ENCODE results near the gene CPED1.
"Not testable (repeated sequence)": the region's sequence is repeated elsewhere in the genome, so short reads cannot be mapped to it uniquely, and the experiment has no call there.

The CPED1 gene

DNA sequence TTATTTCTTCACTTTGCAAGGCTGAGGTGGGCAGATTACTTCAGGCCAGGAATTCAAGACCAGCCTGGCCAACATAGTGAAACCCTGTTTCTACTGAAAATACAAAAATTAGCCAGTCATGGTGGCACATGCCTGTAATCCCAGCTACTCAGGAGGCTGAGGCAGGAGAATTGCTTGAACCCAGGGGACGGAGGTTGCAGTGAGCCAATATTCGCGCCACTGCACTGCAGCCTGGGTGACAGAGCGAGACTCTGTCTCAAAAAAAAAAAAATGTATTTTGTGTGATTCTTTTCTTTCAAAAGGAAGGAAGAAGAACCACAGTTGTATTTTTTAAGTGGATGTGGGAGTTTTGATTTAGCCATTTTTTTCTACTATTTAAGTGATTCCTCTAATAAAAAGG lies 195.4 kb downstream of the CPED1 start:
- DNase-seq (ENCODE audit: low read depth): not testable (repeated sequence)

DNA sequence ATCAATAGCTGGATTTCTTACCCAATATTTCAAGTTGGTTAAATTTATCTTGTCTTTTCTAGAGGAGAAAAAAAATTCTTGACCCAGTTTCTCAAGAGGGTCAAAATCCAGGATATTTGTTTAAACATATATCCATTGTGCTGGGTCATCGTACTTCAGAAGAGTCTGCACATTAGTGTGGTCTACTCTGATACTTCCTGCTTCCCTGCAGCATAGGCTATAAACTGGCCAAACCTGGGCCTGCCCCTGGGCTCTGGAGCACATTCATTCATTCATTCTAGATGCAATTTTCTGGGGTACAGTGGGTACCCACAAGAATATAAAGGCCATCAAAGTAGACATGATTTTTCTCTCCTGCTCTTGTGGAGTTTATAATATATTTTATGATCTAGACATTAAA lies 198.2 kb downstream of the CPED1 start:
- no peak for DNase-seq (ENCODE audit: low read depth)

DNA sequence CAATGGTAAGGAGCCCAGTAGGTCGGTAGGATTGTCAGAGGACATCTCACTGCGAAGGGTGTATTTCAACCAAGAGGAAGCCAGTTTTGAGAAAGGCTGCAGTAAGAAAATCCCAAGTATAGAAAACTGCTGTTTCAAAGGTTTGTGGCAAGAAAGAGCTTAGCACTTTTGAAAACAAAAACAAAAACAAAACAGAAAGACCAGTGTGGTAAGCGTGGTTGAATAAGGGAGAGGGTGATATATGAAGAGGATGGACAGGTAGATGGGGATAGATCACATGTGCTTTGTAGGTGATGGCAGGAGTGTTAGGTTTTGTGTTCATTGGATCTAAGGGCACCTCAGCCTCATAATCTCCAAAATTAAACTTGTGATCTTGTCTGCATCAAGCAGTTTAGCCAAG lies 198.7 kb downstream of the CPED1 start:
- DNase-seq (ENCODE audit: low read depth): no peak

DNA sequence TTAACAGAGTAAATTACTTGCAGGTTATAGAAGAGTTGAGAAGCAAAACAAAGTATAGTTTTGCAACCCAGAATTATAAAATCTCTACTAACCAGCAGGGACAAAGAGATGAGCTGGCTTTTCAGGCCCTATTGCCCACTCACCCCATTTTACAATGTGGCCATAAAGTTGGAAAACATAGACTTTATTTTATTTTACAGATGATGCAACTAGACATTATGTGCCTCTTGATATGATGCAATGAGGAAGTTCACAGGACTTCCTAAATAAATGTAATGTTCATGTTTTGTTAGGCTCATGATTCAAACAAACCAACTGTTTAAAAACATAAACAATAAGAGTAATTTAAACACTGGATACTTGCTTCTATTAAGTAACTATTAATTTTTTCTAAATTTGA lies 199.2 kb downstream of the CPED1 start:
- DNase-seq (ENCODE audit: low read depth): no peak

DNA sequence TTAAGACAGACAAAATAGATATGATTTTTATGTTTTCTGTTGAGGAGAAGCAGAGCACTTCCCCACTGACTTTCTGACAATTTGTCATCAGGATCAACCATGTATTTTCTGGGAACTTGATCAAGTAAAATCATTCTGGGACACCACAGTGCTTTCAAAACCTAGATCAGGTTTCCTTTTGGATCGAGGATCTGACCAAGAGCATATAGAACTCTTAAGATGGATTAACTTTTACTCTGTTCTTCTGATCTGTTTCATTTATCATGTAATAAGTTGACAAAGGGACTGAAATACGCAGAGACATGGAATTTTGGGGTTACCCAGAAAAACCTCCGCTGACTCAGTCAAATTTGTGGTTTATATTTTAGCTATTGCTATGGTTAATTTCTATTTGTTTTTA lies 204.3 kb downstream of the CPED1 start:
- no peak for DNase-seq (ENCODE audit: low read depth)

DNA sequence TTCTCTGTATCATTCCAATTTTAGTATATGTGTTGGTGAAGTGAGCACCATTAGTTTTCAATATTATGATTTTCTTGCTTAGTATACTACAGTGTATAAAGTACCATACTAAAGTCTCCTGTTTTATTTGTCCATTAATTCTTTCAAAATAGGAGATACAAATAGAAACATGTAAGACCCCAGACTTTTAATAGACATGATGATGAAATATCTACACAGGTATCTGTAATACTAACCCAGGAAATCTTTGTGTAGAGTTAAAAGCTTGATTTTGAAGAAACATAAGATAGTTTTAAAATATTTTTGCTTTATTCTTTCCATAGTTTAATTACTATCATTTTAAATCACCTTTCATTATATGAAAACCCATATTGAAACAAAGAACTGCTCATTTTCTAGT lies 206.5 kb downstream of the CPED1 start:
- no peak for DNase-seq (ENCODE audit: low read depth)

DNA sequence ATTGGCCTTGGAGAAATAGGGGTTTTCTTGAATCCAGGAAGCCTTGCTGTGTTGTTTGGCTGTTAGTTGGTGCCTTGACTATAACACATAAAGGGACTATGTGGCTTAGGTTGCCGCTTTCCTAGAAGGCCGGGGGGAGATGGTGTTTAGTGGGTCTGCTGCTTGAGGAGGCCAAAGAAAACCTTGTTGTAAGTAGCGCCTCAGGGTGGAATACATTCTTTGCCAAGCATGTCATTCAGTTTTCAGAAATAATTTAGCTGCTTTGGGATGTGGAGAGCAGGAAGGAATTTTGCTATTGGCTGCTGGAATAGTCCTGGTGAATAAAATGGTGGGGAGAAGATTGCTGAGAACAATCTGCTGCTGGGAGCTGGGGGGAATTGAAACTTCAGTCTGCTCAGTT lies 207.4 kb downstream of the CPED1 start:
- DNase-seq (ENCODE audit: low read depth): no peak

DNA sequence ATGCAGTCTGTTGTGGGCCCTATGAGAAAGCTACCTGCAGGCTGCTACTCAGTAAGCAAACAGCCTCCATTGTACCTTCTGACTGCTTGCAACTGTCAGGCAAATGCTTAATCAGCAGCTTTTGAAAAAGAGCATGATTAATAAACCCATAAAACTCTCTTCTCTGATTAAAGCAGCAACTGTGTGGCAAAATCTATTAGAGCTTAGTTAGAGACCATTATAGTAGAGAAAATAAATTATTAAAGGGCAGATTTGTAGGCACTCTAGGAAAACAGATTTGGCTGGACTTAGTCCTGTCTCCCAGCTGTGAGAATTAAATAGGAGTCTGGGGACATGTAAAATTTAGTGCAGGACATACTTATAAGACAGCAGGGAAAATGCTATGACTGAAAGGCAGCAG lies 207.8 kb downstream of the CPED1 start:
- DNase-seq (ENCODE audit: low read depth): no peak

DNA sequence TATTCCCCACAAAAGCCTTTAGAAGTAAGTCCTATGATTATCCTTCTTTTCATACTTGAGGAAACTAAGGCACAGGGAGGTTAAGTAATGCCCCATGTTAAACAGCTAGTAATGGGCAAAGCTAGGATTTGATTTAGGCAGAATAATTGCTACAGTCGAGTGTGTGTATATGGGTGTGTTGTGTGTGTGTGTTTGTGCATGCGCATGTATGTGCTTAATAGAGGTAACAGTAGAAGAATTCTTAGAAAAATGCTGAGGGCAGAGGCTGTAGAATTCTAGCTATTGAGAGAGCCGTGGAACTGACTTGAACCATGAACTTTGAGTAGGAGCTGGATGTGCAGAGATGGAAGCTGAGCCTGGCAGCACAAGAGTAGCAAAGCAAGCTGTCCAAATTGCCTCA lies 208.9 kb downstream of the CPED1 start:
- no peak for DNase-seq (ENCODE audit: low read depth)

DNA sequence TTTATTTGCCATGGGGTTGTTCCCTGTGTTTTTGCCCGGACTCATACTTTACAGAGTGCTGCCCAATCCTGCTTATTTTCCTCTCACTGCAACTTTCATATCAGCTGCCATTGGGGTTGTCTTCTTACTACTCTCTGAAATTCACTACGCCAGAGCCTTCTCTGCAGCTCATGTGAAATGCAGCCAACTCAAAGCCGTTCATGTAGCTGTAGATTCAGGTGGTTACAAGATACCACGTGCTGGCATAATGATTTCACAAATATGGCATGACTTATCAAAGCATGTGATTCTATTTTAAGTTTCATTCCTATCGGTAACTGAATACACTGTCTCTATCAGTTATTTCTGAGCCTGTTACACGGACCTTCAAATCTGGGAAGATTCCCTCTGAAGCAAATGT lies 210.0 kb downstream of the CPED1 start:
- no peak for DNase-seq (ENCODE audit: low read depth)

DNA sequence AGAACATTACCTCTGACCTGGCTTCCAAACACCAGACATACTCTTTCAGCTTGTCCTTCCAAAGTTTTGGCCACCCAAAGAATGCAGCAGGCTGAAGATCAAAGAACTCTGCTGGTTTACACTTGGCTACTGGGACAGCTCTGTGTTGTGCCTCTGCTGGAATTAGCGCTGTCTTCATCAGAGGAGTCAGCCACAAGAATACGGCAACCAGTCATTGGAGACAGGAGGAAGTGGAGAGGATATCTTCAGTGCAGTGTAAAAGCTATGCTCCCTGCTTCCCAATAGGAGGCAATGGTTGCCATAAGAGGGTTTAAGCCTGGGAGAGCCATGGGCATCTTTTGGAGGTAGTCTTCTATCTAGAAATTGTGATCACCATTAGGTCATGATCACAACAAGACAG lies 213.6 kb downstream of the CPED1 start:
- DNase-seq (ENCODE audit: low read depth): no peak

DNA sequence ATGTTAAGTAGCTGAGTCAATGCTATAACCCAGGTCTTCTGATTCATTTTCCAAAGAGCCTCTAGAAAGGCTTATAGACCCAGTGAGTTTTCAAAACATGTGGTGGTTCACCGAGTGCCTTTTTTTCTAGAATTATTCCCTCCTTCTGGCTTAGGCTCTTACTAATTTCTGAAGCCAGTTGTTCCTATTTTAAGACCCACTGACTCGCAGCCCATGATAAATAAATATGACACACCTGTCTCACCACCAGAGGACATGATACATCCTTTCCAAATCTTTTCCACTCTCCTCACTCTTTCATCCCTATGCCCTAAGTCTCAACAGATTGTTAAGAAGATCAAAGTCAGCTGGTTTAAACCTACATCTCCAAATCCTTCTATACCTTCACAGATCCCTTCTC lies 214.3 kb downstream of the CPED1 start:
- DNase-seq (ENCODE audit: low read depth): no peak

DNA sequence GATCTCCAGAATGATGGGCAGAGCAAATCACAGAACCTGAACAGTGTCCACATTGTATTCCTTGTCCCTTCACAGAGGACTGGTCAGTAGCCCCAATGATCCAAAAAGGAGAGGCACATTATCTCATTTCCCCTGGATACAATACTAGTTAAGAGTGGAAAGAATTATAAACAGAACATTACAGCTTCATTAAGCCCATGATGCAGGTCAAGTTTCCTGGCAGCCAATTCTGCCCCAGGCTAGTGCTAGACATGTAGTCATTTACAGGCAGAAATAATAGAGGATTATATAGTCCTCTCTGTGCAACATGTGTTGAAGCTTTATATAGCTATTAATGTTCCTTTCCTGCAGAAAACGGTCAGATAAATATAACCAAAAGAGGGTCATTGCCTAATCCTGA lies 216.0 kb downstream of the CPED1 start:
- no peak for DNase-seq (ENCODE audit: low read depth)

DNA sequence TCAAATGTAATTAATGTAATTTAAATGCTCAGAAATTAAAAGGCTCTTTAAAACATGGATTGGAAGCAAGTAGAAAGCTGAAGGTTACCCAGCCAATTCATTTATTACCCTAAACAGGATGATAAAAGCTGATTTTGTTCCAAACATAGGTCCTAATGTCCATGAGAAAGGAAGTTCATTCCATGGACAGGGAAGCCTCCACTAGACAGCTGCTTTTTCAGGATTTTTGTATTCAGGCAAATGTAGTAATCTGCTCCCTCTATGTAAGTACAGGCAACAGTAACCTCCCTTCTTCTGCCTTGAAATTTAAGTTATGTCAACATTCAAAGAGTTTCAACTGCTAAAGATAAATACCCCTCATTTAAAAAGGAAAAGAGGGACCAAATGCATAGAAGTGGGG lies 217.3 kb downstream of the CPED1 start:
- DNase-seq (ENCODE audit: low read depth): no peak

DNA sequence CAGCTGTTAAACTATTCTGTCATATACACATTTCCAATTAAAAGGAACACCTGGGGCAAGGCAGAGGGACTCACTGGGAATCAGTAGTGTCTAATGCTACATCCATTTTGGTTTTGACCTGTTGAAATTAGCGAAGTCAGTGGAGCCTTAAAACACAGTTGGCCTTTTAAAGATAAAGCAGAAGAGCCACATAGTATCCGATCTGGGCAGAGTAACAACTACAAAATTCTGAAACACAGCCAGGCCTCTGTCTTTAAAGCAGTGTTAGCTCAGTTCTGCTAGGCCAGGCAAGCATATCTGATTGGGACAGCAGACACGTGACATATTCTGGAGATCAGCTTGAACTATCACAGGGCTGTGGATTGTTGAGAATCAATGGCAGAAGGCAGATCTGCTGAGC lies 222.7 kb downstream of the CPED1 start:
- no peak for DNase-seq (ENCODE audit: low read depth)

DNA sequence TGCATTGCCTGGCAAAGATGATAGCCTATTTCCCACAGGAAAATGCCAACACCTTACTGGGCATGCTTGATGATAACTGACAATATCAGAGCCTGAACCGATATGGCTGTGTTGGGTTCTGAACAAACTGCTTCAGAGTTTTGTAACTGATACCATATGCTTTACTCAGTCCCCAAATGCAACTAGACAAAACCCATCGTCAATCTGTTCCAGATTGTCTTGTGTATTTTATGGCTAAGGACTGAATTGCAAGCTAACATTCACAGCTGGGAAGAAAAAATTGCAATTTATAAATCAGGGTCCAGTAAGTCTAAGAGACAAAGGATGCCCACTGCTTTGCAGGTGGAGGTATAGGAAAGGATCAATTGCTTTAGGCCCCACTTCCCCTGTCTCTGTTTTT lies 223.5 kb downstream of the CPED1 start:
- no peak for DNase-seq (ENCODE audit: low read depth)

DNA sequence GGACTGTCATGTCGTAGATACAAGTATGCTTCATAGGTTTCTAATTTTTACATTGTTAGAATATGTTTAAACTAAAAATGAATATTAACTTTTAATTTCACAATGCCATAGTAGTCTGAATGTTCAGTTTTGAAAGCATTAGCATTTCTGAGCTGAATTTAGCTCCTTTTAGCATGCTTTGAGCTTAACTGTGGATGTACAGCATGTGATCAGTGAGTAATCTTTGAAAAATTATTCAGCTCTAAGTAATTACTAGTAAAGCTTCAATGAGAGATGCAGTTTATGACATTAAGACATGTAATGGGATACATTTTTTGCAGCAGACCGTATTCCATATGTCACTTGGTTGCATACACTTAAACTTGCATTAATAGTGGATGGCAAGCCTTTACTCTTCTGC lies 226.1 kb downstream of the CPED1 start:
- DNase-seq (ENCODE audit: low read depth): no peak

DNA sequence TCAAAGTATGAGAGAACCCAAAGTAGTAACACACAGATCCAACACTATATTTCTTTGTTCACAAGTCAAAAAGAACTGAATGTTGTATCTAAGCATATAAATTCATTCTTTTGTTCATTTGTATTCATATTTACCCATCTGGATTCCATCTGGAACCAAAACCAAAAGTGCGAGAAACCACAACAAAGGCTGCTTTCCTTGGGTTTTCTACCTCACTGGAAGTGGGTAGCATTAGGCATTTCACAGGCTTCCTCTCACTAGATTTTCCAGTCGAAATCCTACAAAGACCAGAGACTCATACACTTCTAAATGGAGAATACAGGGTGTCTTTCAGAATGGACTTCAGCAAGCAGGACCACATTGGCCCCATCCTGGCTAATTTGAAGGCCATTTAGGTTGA lies 230.5 kb downstream of the CPED1 start:
- no peak for DNase-seq (ENCODE audit: low read depth)

DNA sequence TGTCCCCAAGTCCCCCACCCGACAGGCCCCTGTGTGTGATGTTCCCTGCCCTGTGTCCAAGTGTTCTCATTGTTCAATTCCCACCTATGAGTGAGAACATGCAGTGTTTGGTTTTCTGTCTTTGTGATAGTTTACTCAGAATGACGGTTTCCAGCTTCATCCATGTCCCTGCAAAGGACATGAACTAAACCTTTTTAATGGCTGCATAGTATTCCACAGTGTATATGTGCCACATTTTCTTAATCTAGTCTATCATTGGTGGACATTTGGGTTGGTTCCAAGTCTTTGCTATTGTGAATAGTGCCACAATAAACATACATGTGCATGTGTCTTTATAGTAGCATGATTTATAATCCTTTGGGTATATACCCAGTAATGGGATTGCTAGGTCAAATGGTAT lies 232.6 kb downstream of the CPED1 start:
- DNase-seq (ENCODE audit: low read depth): not testable (repeated sequence)

DNA sequence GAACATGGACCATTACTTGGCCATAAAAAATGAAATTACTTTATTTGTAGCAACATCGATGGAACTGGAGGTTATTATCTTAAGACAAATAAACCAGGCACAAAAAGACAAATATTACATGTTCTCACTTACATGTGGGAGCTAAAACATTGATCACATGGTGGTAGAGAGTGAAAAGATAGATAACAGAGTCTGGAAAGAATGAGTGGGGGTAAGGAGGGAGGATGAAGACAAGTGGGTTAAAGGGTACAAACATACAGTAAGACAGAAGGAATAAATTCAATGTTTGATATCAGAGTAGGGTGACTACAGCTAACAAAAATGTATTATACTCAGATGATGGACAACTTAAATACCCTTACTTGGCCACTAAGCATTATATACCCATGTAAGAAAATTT lies 240.3 kb downstream of the CPED1 start:
- no peak for DNase-seq (ENCODE audit: low read depth)

DNA sequence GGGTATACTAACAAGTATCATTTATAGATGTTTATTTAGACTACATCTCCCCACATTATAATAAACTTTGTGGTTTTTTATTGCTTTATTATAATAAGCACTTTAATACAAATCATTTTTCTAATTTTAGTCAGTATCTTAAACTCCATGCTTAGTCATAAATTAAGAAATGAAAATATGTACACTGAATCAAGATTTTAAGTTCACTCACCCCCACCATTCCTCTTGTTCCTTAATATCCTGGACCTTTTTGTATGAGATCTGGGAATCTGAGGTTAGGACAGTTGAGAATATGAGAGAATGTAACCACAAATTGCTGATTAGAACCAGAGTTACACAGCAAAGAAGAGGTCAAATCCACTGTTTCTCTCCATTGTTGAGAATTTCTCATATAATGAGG lies 246.7 kb downstream of the CPED1 start:
- DNase-seq (ENCODE audit: low read depth): no peak

DNA sequence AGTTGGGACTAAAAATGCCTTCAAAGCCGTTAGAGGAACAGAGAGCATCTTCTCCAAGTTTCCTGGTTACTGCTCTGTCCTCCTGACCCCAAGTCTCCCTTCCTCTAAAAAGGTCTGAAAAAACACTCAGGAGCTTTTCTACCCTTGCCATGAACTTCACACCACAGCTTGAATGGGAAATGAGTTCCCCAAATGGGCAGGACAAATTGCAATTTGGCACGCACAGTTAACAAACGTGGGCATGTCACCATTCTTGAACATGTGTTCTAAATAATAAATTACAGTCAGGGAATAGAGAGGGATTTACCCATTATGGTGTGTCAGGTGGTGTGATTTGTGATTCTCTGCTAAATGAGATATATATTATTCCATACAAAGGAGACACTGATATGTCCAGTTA lies 249.1 kb downstream of the CPED1 start:
- DNase-seq (ENCODE audit: low read depth): no peak

DNA sequence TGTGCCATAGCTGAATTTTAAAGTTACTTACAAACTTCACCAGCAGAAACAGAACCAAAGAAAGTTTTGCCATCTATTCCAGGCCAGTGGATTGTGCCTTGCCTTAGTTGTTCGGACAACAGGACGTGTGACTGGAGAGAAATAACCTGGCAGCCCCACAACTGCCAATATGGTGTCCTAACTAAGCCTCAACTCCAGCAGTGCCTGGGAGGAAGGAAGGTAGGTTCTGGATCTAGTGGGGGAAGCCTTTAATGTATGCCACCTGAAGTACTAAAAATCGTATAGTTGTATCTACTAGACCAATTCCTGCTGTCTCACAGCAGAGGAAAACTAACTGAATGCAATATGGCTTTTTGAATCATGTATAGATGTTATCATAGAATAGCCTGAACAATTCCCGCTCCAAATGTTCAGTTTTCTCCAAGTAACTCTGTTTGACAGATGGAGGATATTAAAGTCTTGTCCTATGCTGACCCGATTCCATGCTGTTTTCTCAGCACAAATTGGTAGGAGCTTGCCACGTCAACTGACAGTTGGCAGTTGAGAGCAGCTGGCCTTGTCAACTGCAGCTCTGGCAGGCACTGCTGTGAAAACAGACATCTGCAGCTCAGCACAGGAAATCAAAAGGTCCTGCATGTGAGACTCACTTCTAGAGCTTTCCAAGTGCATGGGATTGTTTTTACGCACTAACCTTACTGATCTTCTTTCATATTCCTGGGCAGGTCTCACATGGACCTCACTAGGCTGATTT lies 255.8 kb downstream of the CPED1 start:
- no peak for DNase-seq (ENCODE audit: low read depth)

DNA sequence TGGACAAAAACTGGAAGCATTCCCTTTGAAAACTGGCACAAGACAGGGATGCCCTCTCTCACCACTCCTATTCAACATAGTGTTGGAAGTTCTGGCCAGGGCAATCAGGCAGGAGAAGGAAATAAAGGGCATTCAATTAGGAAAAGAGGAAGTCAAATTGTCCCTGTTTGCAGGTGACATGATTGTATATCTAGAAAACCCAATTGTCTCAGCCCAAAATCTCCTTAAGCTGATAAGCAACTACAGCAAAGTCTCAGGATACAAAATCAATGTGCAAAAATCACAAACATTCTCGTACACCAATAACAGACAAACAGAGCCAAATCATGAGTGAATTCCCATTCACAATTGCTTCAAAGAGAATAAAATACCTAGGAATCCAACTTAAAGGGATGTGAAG lies 262.9 kb downstream of the CPED1 start:
- not testable (repeated sequence) for DNase-seq (ENCODE audit: low read depth)

Measured in T follicular helper cell (primary cell).